ENCODE data around the gene DEUP1.

Gene DEUP1

DNA sequence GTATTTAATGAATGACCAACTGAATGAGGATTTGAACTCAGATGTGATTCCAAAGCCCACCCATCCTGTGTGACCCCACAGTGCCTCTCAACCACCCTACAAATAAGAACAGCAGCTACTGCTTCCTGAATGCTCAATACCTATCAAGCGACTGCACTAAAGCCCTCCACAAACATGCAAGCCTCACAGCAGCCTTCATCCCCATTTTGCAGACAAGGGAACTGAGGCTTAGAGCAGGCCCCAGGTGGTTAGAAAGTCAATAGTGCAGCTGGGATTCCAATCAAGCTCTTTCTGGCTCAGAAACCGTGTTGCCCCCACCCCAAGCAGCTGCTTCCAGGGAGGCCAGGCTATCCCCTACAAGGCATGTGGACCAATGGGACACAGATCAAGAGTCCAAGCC is 155.4 kb downstream of the DEUP1 start:
- Histone ChIP-seq H3K9ac (ENCODE audit: insufficient read length) (no peak overlapping the region), H3K9me3 (ENCODE audit: low read depth, low read length) (no peaks in the 10 kb centered on the region), H3K4me3 (no peak overlapping the region), H3K27ac (no peak overlapping the region), H3K36me3 (ENCODE audit: insufficient read depth, low read length) (no peaks in the 10 kb centered on the region)
- no peak for DNase-seq (ENCODE audit: low read depth, low spot score)
- TF ChIP-seq EZH2 (IDR thresholded peaks at IDR 0.05) (no peak), FOXP2 (optimal IDR thresholded peaks at IDR 0.05; ENCODE audit: control extremely low read depth, extremely low read length, insufficient read depth) (no peak), POLR2AphosphoS5 (IDR thresholded peaks at IDR 0.05; ENCODE audit: borderline replicate concordance, low read depth, low read length) (no peak)

DNA sequence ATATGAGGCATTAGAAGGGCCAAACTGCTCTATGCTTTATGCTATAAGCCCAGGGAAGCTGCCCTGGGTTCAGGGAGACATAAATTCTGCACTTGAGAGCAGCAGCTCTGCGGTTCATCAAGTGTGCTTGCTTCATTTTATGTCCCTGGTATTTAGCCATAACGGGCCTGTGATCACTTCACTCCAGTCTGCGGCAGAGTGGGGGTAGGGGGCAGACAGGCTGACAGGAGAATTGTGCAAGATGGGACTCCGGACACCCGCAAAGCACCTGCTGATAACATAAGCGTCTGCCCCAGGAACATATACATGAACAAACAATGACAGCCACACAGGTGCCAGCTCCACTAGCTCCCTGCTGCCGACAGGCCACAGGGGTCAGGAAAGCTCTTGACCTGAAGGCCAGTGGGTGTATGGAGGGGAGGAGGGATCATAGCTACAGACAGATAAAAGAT is 156.5 kb downstream of the DEUP1 start:
- Histone ChIP-seq H3K9me3 (ENCODE audit: low read depth, low read length) (no peaks in the 10 kb centered on the region), H3K27ac (no peak overlapping the region), H3K4me3 (no peak overlapping the region), H3K9ac (ENCODE audit: insufficient read length) (no peak overlapping the region), H3K36me3 (ENCODE audit: insufficient read depth, low read length) (no peaks in the 10 kb centered on the region)
- TF ChIP-seq POLR2AphosphoS5 (IDR thresholded peaks at IDR 0.05; ENCODE audit: borderline replicate concordance, low read depth, low read length), result no peak
- no peak for TF ChIP-seq EZH2 (IDR thresholded peaks at IDR 0.05)
- no peak for TF ChIP-seq FOXP2 (optimal IDR thresholded peaks at IDR 0.05; ENCODE audit: control extremely low read depth, extremely low read length, insufficient read depth)
- DNase-seq (ENCODE audit: low read depth, low spot score), result no peak

Data from SK-N-MC (cell line).